Nasal cavity respiratory epithelium epithelial cell of viscerocranial mucosa (primary cell): ENCODE measurements around the gene GLI3. TPM values are rescaled to one million over a fixed set of nuclear protein-coding genes. Genes with fewer than 3 reads are reported as not detected.

Source experiments
- total RNA-seq: library from RNA; depleted of rRNA; stranded (reverse); fragments of >200 nt; gene quantifications from 2 replicates; pipeline ENCODE4 v1.2.3, GENCODE V29; 2014

GLI3 gene
- 1.7 and 7.7 TPM in 2 replicates for total RNA-seq

GRCh38 chr7:42236976-42237810 is at the start of gene GLI3:
TSS of gene GLI3 (minus strand) at chr7:42237209. CDS start at chr7:42223253, 13,956 bp downstream.

